Neutrophil (primary cell): Measurements from ENCODE around the gene RBM4.
A peak's percentile ranks its signal among the peaks of the same experiment; 100 is the strongest.

Source experiments
- H3K27ac ChIP-seq: fragments of 200-600 bp; sonication (generic); 2 replicates; pipeline ENCODE4 v1.5.1; 2016; ENCODE audit warnings: mild to moderate bottlenecking, moderate library complexity
- H3K27me3 ChIP-seq: fragments of 200-600 bp; sonication (generic); 2 replicates; pipeline ENCODE4 v1.6.0; 2016; ENCODE audit warnings: mild to moderate bottlenecking
- H3K36me3 ChIP-seq: fragments of 200-600 bp; sonication (generic); 2 replicates; pipeline ENCODE4 v1.5.1; 2017
- H3K4me1 ChIP-seq, 2 experiments: fragments of 200-600 bp in 1 of 2; sonication (generic) in 1 of 2; 1 replicate in 1 of 2; 2 replicates in 1 of 2; pipeline versions ENCODE4 v1.5.1 to v1.6.1; 2013 to 2016; ENCODE audit warnings: low read depth in 1 of 2, low read length in 1 of 2, mild to moderate bottlenecking in 1 of 2, moderate library complexity in 1 of 2; ENCODE audit not compliant: control insufficient read depth in 1 of 2, insufficient read depth in 1 of 2
- H3K4me3 ChIP-seq, 2 experiments: fragments of 200-600 bp in 1 of 2; sonication (generic) in 1 of 2; 1 replicate in 1 of 2; 2 replicates in 1 of 2; pipeline ENCODE4 v1.5.1; 2013 to 2016; ENCODE audit warnings: low read depth in 1 of 2, low read length in 1 of 2, mild to moderate bottlenecking in 1 of 2, moderate library complexity in 1 of 2
- H3K9me3 ChIP-seq: fragments of 200-600 bp; sonication (generic); 2 replicates; pipeline ENCODE4 v1.5.1; 2016
- CTCF ChIP-seq: fragments of 200-600 bp; sonication (generic); IDR thresholded peaks from 2 replicates; pipeline ENCODE4 v1.5.1; 2016; ENCODE audit warnings: antibody characterized with exemption

The RBM4 gene

GRCh38 chr11:66593303-66593635 is 45.2 kb upstream of the RBM4 start:
- no peak for TF ChIP-seq CTCF
- Histone ChIP-seq H3K36me3 (no peaks in the 10 kb centered on the region), H3K9me3 (no peaks in the 10 kb centered on the region), H3K27ac (peak overlapping the region; percentile 86), H3K4me3 (peak overlapping the region; percentile 88 to 94), H3K4me1 (peaks cover 15 to 19% of the 10 kb centered on the region in 2 experiments), H3K27me3 (no peaks in the 10 kb centered on the region)

- no peak for TF ChIP-seq CTCF
- Histone ChIP-seq H3K27ac (peak overlapping the region; percentile 86), H3K4me1 (peaks cover 15 to 19% of the 10 kb centered on the region in 2 experiments), H3K36me3 (no peaks in the 10 kb centered on the region), H3K4me3 (peak overlapping the region; percentile 88 to 94), H3K9me3 (no peaks in the 10 kb centered on the region), H3K27me3 (no peaks in the 10 kb centered on the region)
Measured at GRCh38 chr11:66593650-66594049, 44.9 kb upstream of the RBM4 start.

- TF ChIP-seq CTCF, result no peak
- Histone ChIP-seq H3K36me3 (peaks cover 16% of the 10 kb centered on the region), H3K27ac (peak overlapping the region; percentile 14), H3K27me3 (no peaks in the 10 kb centered on the region), H3K4me1 (peaks cover 15 to 19% of the 10 kb centered on the region in 2 experiments), H3K4me3 (no peak overlapping the region), H3K9me3 (no peaks in the 10 kb centered on the region)
Measured at GRCh38 chr11:66595245-66595904, 43.1 kb upstream of the RBM4 start.

GRCh38 chr11:66598993-66599392 is 39.5 kb upstream of the RBM4 start:
- peaks cover 27% of the 10 kb centered on the region for H3K36me3 ChIP-seq
- no peak for TF ChIP-seq CTCF
- no peak overlapping the region for H3K27ac ChIP-seq
- no peak overlapping the region for H3K4me3 ChIP-seq
- H3K27me3 ChIP-seq, result no peaks in the 10 kb centered on the region
- peaks cover 0 to 6% of the 10 kb centered on the region in 2 experiments for H3K4me1 ChIP-seq
- H3K9me3 ChIP-seq, result no peaks in the 10 kb centered on the region

- Histone ChIP-seq H3K4me3 (no peak overlapping the region), H3K4me1 (peaks cover 0 to 6% of the 10 kb centered on the region in 2 experiments), H3K27me3 (no peaks in the 10 kb centered on the region), H3K36me3 (peaks cover 34% of the 10 kb centered on the region), H3K9me3 (no peaks in the 10 kb centered on the region), H3K27ac (peak overlapping the region; percentile 49)
- TF ChIP-seq CTCF, result no peak
Measured at GRCh38 chr11:66600219-66600618, 38.3 kb upstream of the RBM4 start.
